ENCODE results near the gene MYBPC2.

Gene MYBPC2

DNA sequence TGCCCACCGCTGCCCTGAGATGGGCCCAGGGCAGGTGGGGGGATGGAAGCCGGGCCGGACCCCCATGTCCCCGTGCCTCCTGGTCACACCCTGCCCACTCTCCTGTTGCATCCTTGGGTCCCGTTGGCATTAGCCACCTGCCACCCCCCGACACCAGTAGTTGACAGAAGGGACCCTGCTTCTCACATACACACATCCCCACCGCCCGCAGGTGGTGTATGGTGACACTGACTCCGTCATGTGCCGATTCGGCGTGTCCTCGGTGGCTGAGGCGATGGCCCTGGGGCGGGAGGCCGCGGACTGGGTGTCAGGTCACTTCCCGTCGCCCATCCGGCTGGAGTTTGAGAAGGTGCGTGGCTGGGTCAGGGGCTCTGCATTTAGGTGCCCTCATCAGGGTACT lies 19.2 kb upstream of the MYBPC2 start (continued):
- TF ChIP-seq, protein P1, sequence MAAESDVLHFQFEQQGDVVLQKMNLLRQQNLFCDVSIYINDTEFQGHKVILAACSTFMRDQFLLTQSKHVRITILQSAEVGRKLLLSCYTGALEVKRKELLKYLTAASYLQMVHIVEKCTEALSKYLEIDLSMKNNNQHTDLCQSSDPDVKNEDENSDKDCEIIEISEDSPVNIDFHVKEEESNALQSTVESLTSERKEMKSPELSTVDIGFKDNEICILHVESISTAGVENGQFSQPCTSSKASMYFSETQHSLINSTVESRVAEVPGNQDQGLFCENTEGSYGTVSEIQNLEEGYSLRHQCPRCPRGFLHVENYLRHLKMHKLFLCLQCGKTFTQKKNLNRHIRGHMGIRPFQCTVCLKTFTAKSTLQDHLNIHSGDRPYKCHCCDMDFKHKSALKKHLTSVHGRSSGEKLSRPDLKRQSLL (tag by site-specific recombination; IDR thresholded peaks at IDR 0.05): no peak
- TF ChIP-seq ZNF433 (tag by site-specific recombination; IDR thresholded peaks at IDR 0.05; ENCODE audit: low read depth): no peak
- no peak for TF ChIP-seq ZNF48 (tag by site-specific recombination; IDR thresholded peaks at IDR 0.05)
- TF ChIP-seq, protein P2, sequence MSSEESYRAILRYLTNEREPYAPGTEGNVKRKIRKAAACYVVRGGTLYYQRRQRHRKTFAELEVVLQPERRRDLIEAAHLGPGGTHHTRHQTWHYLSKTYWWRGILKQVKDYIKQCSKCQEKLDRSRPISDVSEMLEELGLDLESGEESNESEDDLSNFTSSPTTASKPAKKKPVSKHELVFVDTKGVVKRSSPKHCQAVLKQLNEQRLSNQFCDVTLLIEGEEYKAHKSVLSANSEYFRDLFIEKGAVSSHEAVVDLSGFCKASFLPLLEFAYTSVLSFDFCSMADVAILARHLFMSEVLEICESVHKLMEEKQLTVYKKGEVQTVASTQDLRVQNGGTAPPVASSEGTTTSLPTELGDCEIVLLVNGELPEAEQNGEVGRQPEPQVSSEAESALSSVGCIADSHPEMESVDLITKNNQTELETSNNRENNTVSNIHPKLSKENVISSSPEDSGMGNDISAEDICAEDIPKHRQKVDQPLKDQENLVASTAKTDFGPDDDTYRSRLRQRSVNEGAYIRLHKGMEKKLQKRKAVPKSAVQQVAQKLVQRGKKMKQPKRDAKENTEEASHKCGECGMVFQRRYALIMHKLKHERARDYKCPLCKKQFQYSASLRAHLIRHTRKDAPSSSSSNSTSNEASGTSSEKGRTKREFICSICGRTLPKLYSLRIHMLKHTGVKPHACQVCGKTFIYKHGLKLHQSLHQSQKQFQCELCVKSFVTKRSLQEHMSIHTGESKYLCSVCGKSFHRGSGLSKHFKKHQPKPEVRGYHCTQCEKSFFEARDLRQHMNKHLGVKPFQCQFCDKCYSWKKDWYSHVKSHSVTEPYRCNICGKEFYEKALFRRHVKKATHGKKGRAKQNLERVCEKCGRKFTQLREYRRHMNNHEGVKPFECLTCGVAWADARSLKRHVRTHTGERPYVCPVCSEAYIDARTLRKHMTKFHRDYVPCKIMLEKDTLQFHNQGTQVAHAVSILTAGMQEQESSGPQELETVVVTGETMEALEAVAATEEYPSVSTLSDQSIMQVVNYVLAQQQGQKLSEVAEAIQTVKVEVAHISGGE (tag by site-specific recombination; conservative IDR thresholded peaks at IDR 0.05; ENCODE audit: low read depth): no peak

DNA sequence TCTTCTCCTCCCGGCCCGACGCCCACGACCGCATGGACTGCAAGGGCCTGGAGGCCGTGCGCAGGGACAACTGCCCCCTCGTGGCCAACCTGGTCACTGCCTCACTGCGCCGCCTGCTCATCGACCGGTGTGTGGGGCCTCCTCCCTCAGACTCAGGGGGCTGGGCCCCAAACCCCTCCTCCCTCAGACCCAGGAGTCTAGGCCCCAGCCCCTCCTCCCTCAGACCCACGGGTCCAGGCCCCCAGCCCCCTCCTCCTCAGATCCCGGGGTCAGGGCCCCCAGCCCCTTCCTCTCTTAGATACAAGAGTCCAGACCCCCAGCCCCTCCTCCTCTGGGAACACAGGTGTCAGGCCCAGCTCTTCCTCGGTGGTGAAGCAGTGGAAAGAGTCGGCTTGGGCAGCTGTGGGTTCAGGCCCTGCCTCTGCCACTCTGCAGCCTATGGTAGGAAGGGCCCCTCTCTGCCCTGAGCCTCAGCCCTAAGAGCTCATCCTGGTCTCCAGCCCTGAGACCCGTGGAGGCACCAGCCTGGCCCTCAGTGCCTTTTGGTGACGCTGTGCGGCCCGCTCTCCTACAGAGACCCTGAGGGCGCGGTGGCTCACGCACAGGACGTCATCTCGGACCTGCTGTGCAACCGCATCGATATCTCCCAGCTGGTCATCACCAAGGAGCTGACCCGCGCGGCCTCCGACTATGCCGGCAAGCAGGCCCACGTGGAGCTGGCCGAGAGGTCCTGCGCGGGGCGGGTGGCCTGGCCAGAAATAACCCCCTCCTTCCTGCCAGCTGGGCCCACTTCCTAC lies 17.6 kb upstream of the MYBPC2 start:
- Histone ChIP-seq H3K27ac (ENCODE audit: extremely low read depth, low read depth, low read length) (0 out of 2 replicates have a peak overlapping the region, but pooled peaks have one; percentile 28), H3K9me3 (ENCODE audit: control insufficient read depth, insufficient read depth, low read depth, low read length) (no peaks in the 10 kb centered on the region), H3K4me1 (ENCODE audit: control insufficient read depth, insufficient read depth, low read length) (no peaks in the 10 kb centered on the region), H3K4me3 (ENCODE audit: low read depth, low read length) (no peak overlapping the region), H3K36me3 (ENCODE audit: control insufficient read depth in 2 of 2, insufficient read depth in 1 of 2, low read length in 2 of 2) (peaks cover 17 to 49% of the 10 kb centered on the region in 2 experiments; a peak in 2 of 3 replicates)
- ChIA-PET CTCF (interaction anchor here (0.6 to 1.8 kb wide), 15 partner anchors 10 to 82 kb away, joined by 3 to 20 read pairs (median 4); partner anchors contain the start of genes NR1H2 and POLD1), POLR2A (interaction anchor here (1.1 kb wide), 1 partner anchor 31 kb away, joined by 4 read pairs; the partner anchor contains the start of gene POLD1)
- TF ChIP-seq ZFP69B (tag by site-specific recombination; IDR thresholded peaks at IDR 0.05) (peak; percentile 42; the same call in 1 of the 2 replicates), WT1 (tag by site-specific recombination; IDR thresholded peaks at IDR 0.05) (no peak), ZXDB (tag by site-specific recombination; IDR thresholded peaks at IDR 0.05) (peak; percentile 89), ZFHX2 (tag by site-specific recombination; conservative IDR thresholded peaks at IDR 0.05) (peak; percentile 91), ZNF302 (tag by site-specific recombination; IDR thresholded peaks at IDR 0.05; ENCODE audit: low read depth) (no peak), ZBTB17 (tag by site-specific recombination; IDR thresholded peaks at IDR 0.05) (0 out of 2 replicates have a peak, but pooled peaks have one; percentile 39), KLF8 (tag by site-specific recombination; IDR thresholded peaks at IDR 0.05) (peak; percentile 64; the same call in 1 of the 2 replicates), ZFP37 (tag by site-specific recombination; IDR thresholded peaks at IDR 0.05) (0 out of 2 replicates have a peak, but pooled peaks have one; percentile 59), ZNF324 (tag by site-specific recombination; IDR thresholded peaks at IDR 0.05) (0 out of 2 replicates have a peak, but pooled peaks have one; percentile 35), ZNF629 (tag by site-specific recombination; IDR thresholded peaks at IDR 0.05) (peak; percentile 33; the same call in 1 of the 2 replicates), GLIS1 (tag by site-specific recombination; IDR thresholded peaks at IDR 0.05) (peak; percentile 46), ZSCAN30 (tag by site-specific recombination; IDR thresholded peaks at IDR 0.05) (peak; percentile 51; the same call in 1 of the 2 replicates), GLIS2 (tag by site-specific recombination; IDR thresholded peaks at IDR 0.05) (peak; percentile 69; the same call in 1 of the 2 replicates), REPIN1 (tag by site-specific recombination; IDR thresholded peaks at IDR 0.05; ENCODE audit: low read depth) (no peak), KLF16 (tag by site-specific recombination; IDR thresholded peaks at IDR 0.05) (peak; percentile 29; the same call in 1 of the 2 replicates), ZNF501 (tag by site-specific recombination; IDR thresholded peaks at IDR 0.05) (0 out of 2 replicates have a peak, but pooled peaks have one; percentile 21)
- TF ChIP-seq, protein P3, sequence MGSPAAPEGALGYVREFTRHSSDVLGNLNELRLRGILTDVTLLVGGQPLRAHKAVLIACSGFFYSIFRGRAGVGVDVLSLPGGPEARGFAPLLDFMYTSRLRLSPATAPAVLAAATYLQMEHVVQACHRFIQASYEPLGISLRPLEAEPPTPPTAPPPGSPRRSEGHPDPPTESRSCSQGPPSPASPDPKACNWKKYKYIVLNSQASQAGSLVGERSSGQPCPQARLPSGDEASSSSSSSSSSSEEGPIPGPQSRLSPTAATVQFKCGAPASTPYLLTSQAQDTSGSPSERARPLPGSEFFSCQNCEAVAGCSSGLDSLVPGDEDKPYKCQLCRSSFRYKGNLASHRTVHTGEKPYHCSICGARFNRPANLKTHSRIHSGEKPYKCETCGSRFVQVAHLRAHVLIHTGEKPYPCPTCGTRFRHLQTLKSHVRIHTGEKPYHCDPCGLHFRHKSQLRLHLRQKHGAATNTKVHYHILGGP (tag by site-specific recombination; IDR thresholded peaks at IDR 0.05): no peak
- TF ChIP-seq, protein P4, sequence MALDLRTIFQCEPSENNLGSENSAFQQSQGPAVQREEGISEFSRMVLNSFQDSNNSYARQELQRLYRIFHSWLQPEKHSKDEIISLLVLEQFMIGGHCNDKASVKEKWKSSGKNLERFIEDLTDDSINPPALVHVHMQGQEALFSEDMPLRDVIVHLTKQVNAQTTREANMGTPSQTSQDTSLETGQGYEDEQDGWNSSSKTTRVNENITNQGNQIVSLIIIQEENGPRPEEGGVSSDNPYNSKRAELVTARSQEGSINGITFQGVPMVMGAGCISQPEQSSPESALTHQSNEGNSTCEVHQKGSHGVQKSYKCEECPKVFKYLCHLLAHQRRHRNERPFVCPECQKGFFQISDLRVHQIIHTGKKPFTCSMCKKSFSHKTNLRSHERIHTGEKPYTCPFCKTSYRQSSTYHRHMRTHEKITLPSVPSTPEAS (tag by site-specific recombination; IDR thresholded peaks at IDR 0.05): no peak
- TF ChIP-seq, protein P5, sequence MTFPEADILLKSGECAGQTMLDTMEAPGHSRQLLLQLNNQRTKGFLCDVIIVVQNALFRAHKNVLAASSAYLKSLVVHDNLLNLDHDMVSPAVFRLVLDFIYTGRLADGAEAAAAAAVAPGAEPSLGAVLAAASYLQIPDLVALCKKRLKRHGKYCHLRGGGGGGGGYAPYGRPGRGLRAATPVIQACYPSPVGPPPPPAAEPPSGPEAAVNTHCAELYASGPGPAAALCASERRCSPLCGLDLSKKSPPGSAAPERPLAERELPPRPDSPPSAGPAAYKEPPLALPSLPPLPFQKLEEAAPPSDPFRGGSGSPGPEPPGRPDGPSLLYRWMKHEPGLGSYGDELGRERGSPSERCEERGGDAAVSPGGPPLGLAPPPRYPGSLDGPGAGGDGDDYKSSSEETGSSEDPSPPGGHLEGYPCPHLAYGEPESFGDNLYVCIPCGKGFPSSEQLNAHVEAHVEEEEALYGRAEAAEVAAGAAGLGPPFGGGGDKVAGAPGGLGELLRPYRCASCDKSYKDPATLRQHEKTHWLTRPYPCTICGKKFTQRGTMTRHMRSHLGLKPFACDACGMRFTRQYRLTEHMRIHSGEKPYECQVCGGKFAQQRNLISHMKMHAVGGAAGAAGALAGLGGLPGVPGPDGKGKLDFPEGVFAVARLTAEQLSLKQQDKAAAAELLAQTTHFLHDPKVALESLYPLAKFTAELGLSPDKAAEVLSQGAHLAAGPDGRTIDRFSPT (tag by site-specific recombination; IDR thresholded peaks at IDR 0.05): peak; percentile 84
- TF ChIP-seq, protein P6, sequence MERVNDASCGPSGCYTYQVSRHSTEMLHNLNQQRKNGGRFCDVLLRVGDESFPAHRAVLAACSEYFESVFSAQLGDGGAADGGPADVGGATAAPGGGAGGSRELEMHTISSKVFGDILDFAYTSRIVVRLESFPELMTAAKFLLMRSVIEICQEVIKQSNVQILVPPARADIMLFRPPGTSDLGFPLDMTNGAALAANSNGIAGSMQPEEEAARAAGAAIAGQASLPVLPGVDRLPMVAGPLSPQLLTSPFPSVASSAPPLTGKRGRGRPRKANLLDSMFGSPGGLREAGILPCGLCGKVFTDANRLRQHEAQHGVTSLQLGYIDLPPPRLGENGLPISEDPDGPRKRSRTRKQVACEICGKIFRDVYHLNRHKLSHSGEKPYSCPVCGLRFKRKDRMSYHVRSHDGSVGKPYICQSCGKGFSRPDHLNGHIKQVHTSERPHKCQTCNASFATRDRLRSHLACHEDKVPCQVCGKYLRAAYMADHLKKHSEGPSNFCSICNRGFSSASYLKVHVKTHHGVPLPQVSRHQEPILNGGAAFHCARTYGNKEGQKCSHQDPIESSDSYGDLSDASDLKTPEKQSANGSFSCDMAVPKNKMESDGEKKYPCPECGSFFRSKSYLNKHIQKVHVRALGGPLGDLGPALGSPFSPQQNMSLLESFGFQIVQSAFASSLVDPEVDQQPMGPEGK (tag by site-specific recombination; IDR thresholded peaks at IDR 0.05): peak; percentile 89
